HepG2 (cell line): ENCODE measurements around the gene PLK3. TPM values are rescaled to one million over a fixed set of nuclear protein-coding genes. Genes with fewer than 3 reads are reported as not detected.

ENCODE experiments used
- AGO2 ChIP-seq: fragments of 200-400 bp; formaldehyde crosslinking; optimal IDR thresholded peaks from 2 replicates; pipeline ENCODE3; 2017; ENCODE audit warnings: mild to moderate bottlenecking, low read depth, low read length, moderate library complexity
- ARID3A ChIP-seq: IDR thresholded peaks from 2 replicates; pipeline ENCODE4 v1.6.1; 2012; ENCODE audit warnings: low read depth, low read length, improper control_type of control experiment
- CHCHD3 ChIP-seq: sonication (generic); formaldehyde crosslinking; IDR thresholded peaks from 2 replicates; pipeline ENCODE4 v1.8.0; 2022; ENCODE audit warnings: mild to moderate bottlenecking, missing genetic modification reagents, moderate library complexity
- HINFP ChIP-seq: sonication (generic); formaldehyde crosslinking; IDR thresholded peaks from 2 replicates; pipeline ENCODE4 v1.4.0; 2020; ENCODE audit warnings: low read depth, mild to moderate bottlenecking, missing genetic modification reagents
- IKZF5 ChIP-seq: IDR thresholded peaks from 2 replicates; pipeline ENCODE4 v1.6.1; 2018; ENCODE audit warnings: missing genetic modification reagents, mild to moderate bottlenecking, missing compliant biosample characterization
- ISX ChIP-seq: sonication (generic); formaldehyde crosslinking; conservative IDR thresholded peaks from 2 replicates; pipeline ENCODE4 v1.5.0; 2020; ENCODE audit warnings: missing genetic modification reagents
- KDM2A ChIP-seq: sonication (generic); formaldehyde crosslinking; IDR thresholded peaks from 2 replicates; pipeline ENCODE4 v1.4.0; 2020; ENCODE audit warnings: low read depth, missing genetic modification reagents, borderline replicate concordance
- MBD4 ChIP-seq: IDR thresholded peaks from 2 replicates; pipeline ENCODE4 v1.6.1; 2012; ENCODE audit warnings: low read length, inconsistent platforms, borderline replicate concordance
- MTERF4 ChIP-seq: sonication (generic); formaldehyde crosslinking; IDR thresholded peaks from 2 replicates; pipeline ENCODE4 v1.8.0; 2023; ENCODE audit warnings: mild to moderate bottlenecking, missing genetic modification reagents
- MYPOP ChIP-seq: sonication (generic); formaldehyde crosslinking; IDR thresholded peaks from 2 replicates; pipeline ENCODE4 v1.8.1; 2023; ENCODE audit warnings: mild to moderate bottlenecking, moderate library complexity, missing genetic modification reagents
- PPARG ChIP-seq: conservative IDR thresholded peaks from 2 replicates; pipeline ENCODE4 v1.6.1; 2016; ENCODE audit warnings: missing biosample characterization, missing genetic modification reagents
- REL ChIP-seq: sonication (generic); formaldehyde crosslinking; conservative IDR thresholded peaks from 2 replicates; pipeline ENCODE4 v1.8.0; 2022; ENCODE audit warnings: mild to moderate bottlenecking, missing genetic modification reagents, moderate library complexity
- THYN1 ChIP-seq: sonication (generic); formaldehyde crosslinking; IDR thresholded peaks from 2 replicates; pipeline ENCODE4 v1.8.1; 2023; ENCODE audit warnings: low read depth, mild to moderate bottlenecking, moderate library complexity, missing genetic modification reagents, borderline replicate concordance
- TIGD3 ChIP-seq: sonication (generic); formaldehyde crosslinking; IDR thresholded peaks from 2 replicates; pipeline ENCODE4 v1.5.1; 2020; ENCODE audit warnings: mild to moderate bottlenecking, missing genetic modification reagents, borderline replicate concordance
- XBP1 ChIP-seq: sonication (generic); formaldehyde crosslinking; IDR thresholded peaks from 2 replicates; pipeline ENCODE4 v1.5.0; 2020; ENCODE audit warnings: missing genetic modification reagents
- ZBTB1 ChIP-seq: sonication (generic); formaldehyde crosslinking; IDR thresholded peaks from 2 replicates; pipeline ENCODE4 v1.4.0; 2020; ENCODE audit warnings: missing genetic modification reagents, borderline replicate concordance
- ZNF224 ChIP-seq: sonication (generic); formaldehyde crosslinking; IDR thresholded peaks from 2 replicates; pipeline ENCODE4 v1.5.0; 2020; ENCODE audit warnings: mild to moderate bottlenecking, missing genetic modification reagents
- ZNF274 ChIP-seq: sonication (generic); formaldehyde crosslinking; IDR thresholded peaks from 2 replicates; pipeline ENCODE4 v1.5.1; 2020; ENCODE audit warnings: mild to moderate bottlenecking, missing genetic modification reagents
- ZNF296 ChIP-seq: sonication (generic); formaldehyde crosslinking; conservative IDR thresholded peaks from 2 replicates; pipeline ENCODE4 v1.5.0; 2020; ENCODE audit warnings: mild to moderate bottlenecking, missing genetic modification reagents
- ZNF333 ChIP-seq: sonication (generic); formaldehyde crosslinking; IDR thresholded peaks from 2 replicates; pipeline ENCODE4 v1.4.0; 2020; ENCODE audit warnings: mild to moderate bottlenecking, missing genetic modification reagents, borderline replicate concordance
- ZNF780A ChIP-seq: sonication (generic); formaldehyde crosslinking; IDR thresholded peaks from 2 replicates; pipeline ENCODE4 v1.8.0; 2022; ENCODE audit warnings: mild to moderate bottlenecking, missing genetic modification reagents, moderate library complexity
- polyA plus RNA-seq, 8 experiments: library from polyadenylated mRNA; depleted of rRNA in 3 of 8; stranded (reverse) in 7 of 8; unstranded in 1 of 8; fragments of >200 nt; fragmentation: Illumina TruSeq in 4 of 8; extraction: Trizol in 4 of 8; gene quantifications; 2 replicates each; pipeline versions ENCODE4 v1.2.1 to v1.2.3, GENCODE V29; 2011 to 2016; ENCODE audit warnings: low read depth in 4 of 8, missing spikeins in 1 of 8, mixed read lengths in 1 of 8; ENCODE audit not compliant: insufficient read depth in 1 of 8
- total RNA-seq, 5 experiments: library from RNA; depleted of rRNA; stranded (reverse); fragments of >200 nt; fragmentation: Illumina TruSeq; extraction: Trizol; gene quantifications; 2 replicates each; pipeline ENCODE4 v1.2.3, GENCODE V29; 2016; ENCODE audit warnings: low read depth in 1 of 5

PLK3 gene
- total and polyA plus RNA-seq, 2 of the 13 experiments (the other 11 are each of a cell fraction or from before 2014, with no cell fraction given) = 9.8 to 16.9 TPM

- peak; percentile 70 for TF ChIP-seq KDM2A (CRISPR knock-in tag)
- TF ChIP-seq REL (CRISPR knock-in tag) = peak; percentile 88
- no peak for TF ChIP-seq AGO2
- TF ChIP-seq ZNF333 (CRISPR knock-in tag) = 0 out of 2 replicates have a peak, but pooled peaks have one; percentile 46
- 0 out of 2 replicates have a peak, but pooled peaks have one; percentile 63 for TF ChIP-seq TIGD3 (CRISPR knock-in tag)
- TF ChIP-seq CHCHD3 (CRISPR knock-in tag) = no peak
- TF ChIP-seq ZNF274 = no peak
- no peak for TF ChIP-seq ZNF296
- TF ChIP-seq ZNF780A (CRISPR knock-in tag) = peak; percentile 60; the same call in 1 of the 2 replicates
- TF ChIP-seq THYN1 (CRISPR knock-in tag) = no peak
- TF ChIP-seq MYPOP (CRISPR knock-in tag) = peak; percentile 89
- TF ChIP-seq PPARG (CRISPR knock-in tag) = peak; percentile 65; the same call in 1 of the 2 replicates
- TF ChIP-seq ZNF224 (CRISPR knock-in tag) = peak; percentile 92
- TF ChIP-seq ARID3A = peak; percentile 78
- TF ChIP-seq HINFP (CRISPR knock-in tag) = 0 out of 2 replicates have a peak, but pooled peaks have one; percentile 17
- TF ChIP-seq IKZF5 (CRISPR knock-in tag) = peak; percentile 88
- TF ChIP-seq XBP1 (CRISPR knock-in tag) = no peak
- TF ChIP-seq ISX (CRISPR knock-in tag) = no peak
- no peak for TF ChIP-seq MTERF4
- peak; percentile 12; the same call in 1 of the 2 replicates for TF ChIP-seq ZBTB1 (CRISPR knock-in tag)
- no peak; the same call in 1 of the 2 replicates for TF ChIP-seq MBD4
Measured at GRCh38 chr1:44819608-44820327, 19.6 kb downstream of the PLK3 start (continued).
